ENCODE results near the gene FBXL15. TPM values are rescaled to one million over a fixed set of nuclear protein-coding genes. Genes with fewer than 3 reads are reported as not detected.

The FBXL15 gene
- total and polyA plus RNA-seq, 4 donors: 9.4 to 40.4 (median 18.6) TPM

DNA sequence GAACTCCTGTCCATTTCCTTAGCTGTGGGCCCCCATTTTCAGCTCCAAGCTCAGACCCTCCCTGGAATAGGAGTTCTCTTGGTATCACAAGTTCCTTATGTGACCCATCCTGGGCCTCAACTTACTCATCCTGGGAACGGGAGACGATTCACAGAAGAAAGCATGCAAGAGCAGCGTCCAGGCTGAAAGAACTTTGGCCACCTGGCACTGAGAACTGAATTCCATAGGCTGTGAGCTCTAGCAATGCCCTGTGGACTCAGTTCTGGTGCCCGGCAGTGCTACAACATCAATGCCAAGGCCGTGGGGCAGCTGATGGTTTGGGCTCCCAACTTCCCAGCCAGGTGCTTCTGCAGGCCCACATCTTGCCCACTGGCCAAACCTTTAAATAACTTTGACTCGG, 15.7 kb downstream of the FBXL15 start:
- peaks cover 0 to 21% (median 11%) of the 10 kb centered on the region in 5 donors for H3K4me1 ChIP-seq (ENCODE audit: control insufficient read depth in 5 of 5, insufficient read depth in 5 of 5, low read length in 5 of 5)
- WGBS, 2 donors: 64 to 74% methylated on average over 6 of the region's 6 CpGs
- ATAC-seq (ENCODE audit: insufficient read depth, low FRiP score): no peak
- H3K27ac ChIP-seq (ENCODE audit: low read depth in 1 of 2, low read length in 1 of 2): peak overlapping the region in 1 of 2 donors; percentile 15
- H3K27me3 ChIP-seq (ENCODE audit: control insufficient read depth in 3 of 3, insufficient read depth in 3 of 3, low read length in 2 of 3): no peaks in the 10 kb centered on the region
- H3K36me3 ChIP-seq (ENCODE audit: control insufficient read depth in 4 of 4, insufficient read depth in 4 of 4, low read length in 4 of 4): no peaks in the 10 kb centered on the region
- DNase-seq: no peak
- H3K9ac ChIP-seq (ENCODE audit: insufficient read depth in 1 of 2, low read length in 2 of 2): peak overlapping the region in 1 of 2 donors; percentile 49
- no peaks in the 10 kb centered on the region for H3K9me3 ChIP-seq (ENCODE audit: control insufficient read depth in 4 of 4, insufficient read depth in 3 of 4, low read length in 3 of 4)
- H3K4me3 ChIP-seq: no peak overlapping the region
- TF ChIP-seq, protein P1, sequence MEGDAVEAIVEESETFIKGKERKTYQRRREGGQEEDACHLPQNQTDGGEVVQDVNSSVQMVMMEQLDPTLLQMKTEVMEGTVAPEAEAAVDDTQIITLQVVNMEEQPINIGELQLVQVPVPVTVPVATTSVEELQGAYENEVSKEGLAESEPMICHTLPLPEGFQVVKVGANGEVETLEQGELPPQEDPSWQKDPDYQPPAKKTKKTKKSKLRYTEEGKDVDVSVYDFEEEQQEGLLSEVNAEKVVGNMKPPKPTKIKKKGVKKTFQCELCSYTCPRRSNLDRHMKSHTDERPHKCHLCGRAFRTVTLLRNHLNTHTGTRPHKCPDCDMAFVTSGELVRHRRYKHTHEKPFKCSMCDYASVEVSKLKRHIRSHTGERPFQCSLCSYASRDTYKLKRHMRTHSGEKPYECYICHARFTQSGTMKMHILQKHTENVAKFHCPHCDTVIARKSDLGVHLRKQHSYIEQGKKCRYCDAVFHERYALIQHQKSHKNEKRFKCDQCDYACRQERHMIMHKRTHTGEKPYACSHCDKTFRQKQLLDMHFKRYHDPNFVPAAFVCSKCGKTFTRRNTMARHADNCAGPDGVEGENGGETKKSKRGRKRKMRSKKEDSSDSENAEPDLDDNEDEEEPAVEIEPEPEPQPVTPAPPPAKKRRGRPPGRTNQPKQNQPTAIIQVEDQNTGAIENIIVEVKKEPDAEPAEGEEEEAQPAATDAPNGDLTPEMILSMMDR (IDR thresholded peaks at IDR 0.05; ENCODE audit: control extremely low read depth, extremely low read depth): no peak

DNA sequence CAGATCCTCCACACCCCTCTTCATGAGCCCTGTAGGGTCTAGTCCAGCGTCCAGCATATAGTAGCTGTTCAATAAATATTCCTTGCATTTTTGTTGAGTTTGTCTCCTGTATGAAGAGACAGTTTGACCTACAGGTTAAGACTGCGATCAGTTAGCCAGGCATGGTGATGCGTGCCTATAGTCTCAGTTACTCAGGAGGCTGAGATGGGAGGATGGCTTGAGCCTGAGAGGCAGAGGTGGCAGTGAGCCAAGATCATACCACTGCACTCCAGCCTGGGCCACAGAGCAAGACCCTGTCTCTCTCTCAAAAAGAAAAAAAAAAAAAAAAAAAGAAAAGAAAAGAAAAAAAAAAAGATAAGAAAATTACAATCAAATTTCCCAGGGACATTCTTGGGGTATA, 16.9 kb downstream of the FBXL15 start:
- DNase-seq: no peak
- H3K9me3 ChIP-seq (ENCODE audit: control insufficient read depth in 4 of 4, insufficient read depth in 3 of 4, low read length in 3 of 4): no peaks in the 10 kb centered on the region
- H3K9ac ChIP-seq (ENCODE audit: insufficient read depth in 1 of 2, low read length in 2 of 2): no peak overlapping the region
- no peak overlapping the region for H3K27ac ChIP-seq (ENCODE audit: low read depth in 1 of 2, low read length in 1 of 2)
- 92 to 99% methylated on average over 3 of the region's 3 CpGs for WGBS, 2 donors
- H3K4me3 ChIP-seq: no peak overlapping the region
- TF ChIP-seq, protein P1 (IDR thresholded peaks at IDR 0.05; ENCODE audit: control extremely low read depth, extremely low read depth): no peak
- peaks cover 0 to 15% (median 11%) of the 10 kb centered on the region in 5 donors for H3K4me1 ChIP-seq (ENCODE audit: control insufficient read depth in 5 of 5, insufficient read depth in 5 of 5, low read length in 5 of 5)
- no peaks in the 10 kb centered on the region for H3K36me3 ChIP-seq (ENCODE audit: control insufficient read depth in 4 of 4, insufficient read depth in 4 of 4, low read length in 4 of 4)
- ATAC-seq (ENCODE audit: insufficient read depth, low FRiP score): no peak
- H3K27me3 ChIP-seq (ENCODE audit: control insufficient read depth in 3 of 3, insufficient read depth in 3 of 3, low read length in 2 of 3): no peaks in the 10 kb centered on the region

DNA sequence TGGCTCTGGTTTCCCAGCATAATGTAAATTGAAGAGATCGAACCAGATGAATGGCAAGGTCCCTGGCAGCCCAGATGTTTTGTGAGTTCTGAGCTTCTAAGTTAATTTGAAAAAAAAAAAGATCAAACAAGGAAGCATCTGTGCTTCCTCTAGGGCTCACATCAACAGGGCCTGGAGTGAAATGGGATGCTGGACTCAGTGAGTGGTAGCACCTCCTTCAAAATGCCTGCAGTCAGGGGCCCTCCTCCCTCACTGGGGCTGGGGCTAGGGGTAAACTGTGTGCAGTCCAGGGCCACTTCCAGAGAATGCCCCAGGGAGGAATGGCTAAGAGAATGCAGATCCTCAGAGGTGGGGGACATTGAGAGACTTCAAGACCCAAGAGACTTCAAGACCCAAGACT, 17.7 kb downstream of the FBXL15 start:
- Histone ChIP-seq H3K9me3 (ENCODE audit: control insufficient read depth in 4 of 4, insufficient read depth in 3 of 4, low read length in 3 of 4) (no peaks in the 10 kb centered on the region), H3K27ac (ENCODE audit: low read depth in 1 of 2, low read length in 1 of 2) (peak overlapping the region in 1 of 2 donors; percentile 4), H3K27me3 (ENCODE audit: control insufficient read depth in 3 of 3, insufficient read depth in 3 of 3, low read length in 2 of 3) (no peaks in the 10 kb centered on the region), H3K4me1 (ENCODE audit: control insufficient read depth in 5 of 5, insufficient read depth in 5 of 5, low read length in 5 of 5) (peaks cover 0 to 15% (median 11%) of the 10 kb centered on the region in 5 donors), H3K36me3 (ENCODE audit: control insufficient read depth in 4 of 4, insufficient read depth in 4 of 4, low read length in 4 of 4) (no peaks in the 10 kb centered on the region), H3K9ac (ENCODE audit: insufficient read depth in 1 of 2, low read length in 2 of 2) (no peak overlapping the region), H3K4me3 (no peak overlapping the region)
- 35 to 58% methylated on average over 1 of the region's 1 CpG for WGBS, 2 donors
- TF ChIP-seq, protein P1 (IDR thresholded peaks at IDR 0.05; ENCODE audit: control extremely low read depth, extremely low read depth): no peak
- no peak for ATAC-seq (ENCODE audit: insufficient read depth, low FRiP score)
- no peak for DNase-seq

DNA sequence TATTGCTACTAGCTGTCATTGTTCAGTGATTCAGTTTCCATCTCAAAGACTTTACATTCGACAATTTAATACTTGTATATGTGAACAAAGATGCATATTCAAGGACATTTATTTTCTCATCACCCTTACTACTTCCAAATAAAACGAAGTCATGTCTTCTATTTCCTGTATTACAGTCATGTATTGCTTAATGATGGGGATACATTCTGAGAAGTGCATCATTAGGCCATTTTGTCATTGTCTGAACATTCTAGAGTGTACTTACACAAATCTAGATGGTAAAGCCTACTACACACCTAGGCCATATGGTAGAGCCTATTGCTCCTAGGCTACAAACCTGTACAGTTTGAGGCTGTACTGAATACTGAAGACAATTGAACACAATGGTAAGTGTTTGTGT, 24.2 kb downstream of the FBXL15 start:
- Histone ChIP-seq H3K4me3 (no peak overlapping the region), H3K27me3 (ENCODE audit: control insufficient read depth in 3 of 3, insufficient read depth in 3 of 3, low read length in 2 of 3) (no peaks in the 10 kb centered on the region), H3K9me3 (ENCODE audit: control insufficient read depth in 4 of 4, insufficient read depth in 3 of 4, low read length in 3 of 4) (no peaks in the 10 kb centered on the region), H3K4me1 (ENCODE audit: control insufficient read depth in 5 of 5, insufficient read depth in 5 of 5, low read length in 5 of 5) (peaks cover 0 to 4% (median 0%) of the 10 kb centered on the region in 5 donors), H3K9ac (ENCODE audit: insufficient read depth in 1 of 2, low read length in 2 of 2) (no peak overlapping the region), H3K27ac (ENCODE audit: low read depth in 1 of 2, low read length in 1 of 2) (no peak overlapping the region), H3K36me3 (ENCODE audit: control insufficient read depth in 4 of 4, insufficient read depth in 4 of 4, low read length in 4 of 4) (no peaks in the 10 kb centered on the region)
- TF ChIP-seq, protein P1 (IDR thresholded peaks at IDR 0.05; ENCODE audit: control extremely low read depth, extremely low read depth): no peak
- ATAC-seq (ENCODE audit: insufficient read depth, low FRiP score) (no peak), DNase-seq (no peak)
- WGBS, 2 donors: 53 to 70% methylated on average over 2 of the region's 2 CpGs
